GM18867 (cell line): ENCODE measurements around the gene TMEM132D.

Experiments used
- ATAC-seq: cut with Tn5 transposase; IDR thresholded peaks from one replicate; pipeline ENCODE4 v1.9.1; 2021; ENCODE audit warnings: mild to moderate bottlenecking, moderate library complexity; ENCODE audit not compliant: unreplicated experiment

Gene TMEM132D

GRCh38 chr12:129296671-129297070 lies 607.2 kb downstream of the TMEM132D start:
- ATAC-seq = no peak

- ATAC-seq = no peak
Observed at GRCh38 chr12:129294868-129295267, 609.0 kb downstream of the TMEM132D start.

GRCh38 chr12:129279771-129280170 lies 624.1 kb downstream of the TMEM132D start:
- no peak for ATAC-seq

- ATAC-seq = no peak
Observed at GRCh38 chr12:129276361-129277060, 627.3 kb downstream of the TMEM132D start.

- ATAC-seq = no peak
Observed at GRCh38 chr12:129269756-129270495, 633.9 kb downstream of the TMEM132D start.

GRCh38 chr12:129258781-129259318 lies 645.0 kb downstream of the TMEM132D start:
- ATAC-seq = no peak

GRCh38 chr12:129257524-129257923 lies 646.3 kb downstream of the TMEM132D start:
- ATAC-seq = no peak

GRCh38 chr12:129246630-129247029 lies 657.2 kb downstream of the TMEM132D start:
- ATAC-seq = no peak

- ATAC-seq = no peak
Observed at GRCh38 chr12:129245769-129246168, 658.1 kb downstream of the TMEM132D start.

- ATAC-seq = no peak
Observed at GRCh38 chr12:129241852-129242251, 662.0 kb downstream of the TMEM132D start.

GRCh38 chr12:129237881-129238280 lies 665.9 kb downstream of the TMEM132D start:
- no peak for ATAC-seq

GRCh38 chr12:129234209-129234608 lies 669.6 kb downstream of the TMEM132D start:
- no peak for ATAC-seq

- ATAC-seq = no peak
Observed at GRCh38 chr12:129231491-129231890, 672.3 kb downstream of the TMEM132D start.

- ATAC-seq = no peak
Observed at GRCh38 chr12:129230995-129231394, 672.8 kb downstream of the TMEM132D start.

- ATAC-seq = no peak
Observed at GRCh38 chr12:129226851-129227250, 677.0 kb downstream of the TMEM132D start.

- no peak for ATAC-seq
Observed at GRCh38 chr12:129226005-129226404, 677.8 kb downstream of the TMEM132D start.

GRCh38 chr12:129215556-129215955 lies 688.3 kb downstream of the TMEM132D start:
- no peak for ATAC-seq

GRCh38 chr12:129213551-129213950 lies 690.3 kb downstream of the TMEM132D start:
- no peak for ATAC-seq

- no peak for ATAC-seq
Observed at GRCh38 chr12:129211862-129212630, 691.8 kb downstream of the TMEM132D start.

GRCh38 chr12:129208566-129208965 lies 695.3 kb downstream of the TMEM132D start:
- no peak for ATAC-seq

- no peak for ATAC-seq
Observed at GRCh38 chr12:129207084-129207483, 696.7 kb downstream of the TMEM132D start.
